OCI-LY1 (cell line): ENCODE data around the gene CDH4.

ENCODE experiments used
- H2AFZ ChIP-seq: fragments of 200-600 bp; sonication (generic), shearing (Covaris generic); 2 replicates; pipeline ENCODE4 v1.6.0; 2014; ENCODE audit warnings: antibody characterized with exemption, mild to moderate bottlenecking, low read length
- H3F3A ChIP-seq: fragments of 200-600 bp; sonication (generic), shearing (Covaris generic); 2 replicates; pipeline ENCODE4 v1.6.0; 2014; ENCODE audit warnings: mild to moderate bottlenecking, antibody characterized with exemption, low read length, moderate library complexity; ENCODE audit not compliant: insufficient read depth
- H3K27ac ChIP-seq: fragments of 200-600 bp; sonication (generic); 2 replicates; pipeline ENCODE4 v1.5.1; 2014; ENCODE audit warnings: low read length, mixed run types, mild to moderate bottlenecking, low read depth; ENCODE audit not compliant: poor library complexity, severe bottlenecking
- H3K27me3 ChIP-seq: fragments of 200-600 bp; sonication (generic); 2 replicates; pipeline ENCODE4 v1.6.0; 2014; ENCODE audit warnings: antibody characterized with exemption, mild to moderate bottlenecking, low read length, moderate library complexity; ENCODE audit not compliant: insufficient read depth
- H3K36me3 ChIP-seq: fragments of 200-600 bp; sonication (generic); 2 replicates; pipeline ENCODE4 v1.6.1; 2014; ENCODE audit warnings: mild to moderate bottlenecking, antibody characterized with exemption, low read length, moderate library complexity, mixed read lengths; ENCODE audit not compliant: insufficient read depth
- H3K4me1 ChIP-seq: fragments of 200-600 bp; sonication (generic); 2 replicates; pipeline ENCODE4 v1.5.1; 2014; ENCODE audit warnings: mild to moderate bottlenecking, low read length, moderate library complexity; ENCODE audit not compliant: insufficient read depth, severe bottlenecking
- H3K4me2 ChIP-seq: fragments of 200-600 bp; sonication (generic), shearing (Covaris generic); 2 replicates; pipeline ENCODE4 v1.6.1; 2014; ENCODE audit warnings: low read length
- H3K4me3 ChIP-seq: fragments of 200-600 bp; sonication (generic); 2 replicates; pipeline ENCODE4 v1.5.1; 2014; ENCODE audit warnings: low read length, low read depth, mild to moderate bottlenecking, mixed read lengths; ENCODE audit not compliant: poor library complexity, severe bottlenecking
- H3K79me2 ChIP-seq: fragments of 200-600 bp; shearing (Covaris generic); 2 replicates; pipeline ENCODE4 v1.6.1; 2016; ENCODE audit warnings: mixed run types, low read length, mixed read lengths; ENCODE audit not compliant: insufficient read depth
- H3K9ac ChIP-seq: fragments of 200-600 bp; sonication (generic), shearing (Covaris generic); 2 replicates; pipeline ENCODE4 v1.6.1; 2014; ENCODE audit warnings: mild to moderate bottlenecking, low read length, mixed read lengths
- H3K9me2 ChIP-seq: fragments of 200-600 bp; sonication (generic), shearing (Covaris generic); 2 replicates; pipeline ENCODE4 v1.6.1; 2014; ENCODE audit warnings: low read depth, mild to moderate bottlenecking, low read length, mixed read lengths
- H3K9me3 ChIP-seq: fragments of 200-600 bp; shearing (Covaris generic); 2 replicates; pipeline ENCODE4 v1.6.1; 2014; ENCODE audit warnings: low read length, mixed read lengths
- H4K20me1 ChIP-seq: fragments of 200-600 bp; sonication (generic), shearing (Covaris generic); 2 replicates; pipeline ENCODE4 v1.6.0; 2016; ENCODE audit warnings: mild to moderate bottlenecking, low read length; ENCODE audit not compliant: insufficient read depth
- EZH2 ChIP-seq: fragments of 200-600 bp; sonication (generic), shearing (Covaris generic); IDR thresholded peaks from 2 replicates; pipeline ENCODE4 v1.8.0; 2017; ENCODE audit warnings: borderline replicate concordance, mixed run types, mild to moderate bottlenecking, antibody characterized with exemption, low read length, moderate library complexity, mixed read lengths
- TF ChIP-seq, protein P1 (sequence below): fragments of 200-600 bp; sonication (generic), shearing (Covaris generic); IDR thresholded peaks from 2 replicates; pipeline ENCODE4 v1.5.1; 2017; ENCODE audit warnings: mild to moderate bottlenecking, antibody characterized with exemption, low read length, moderate library complexity, mixed read lengths

Gene CDH4

DNA sequence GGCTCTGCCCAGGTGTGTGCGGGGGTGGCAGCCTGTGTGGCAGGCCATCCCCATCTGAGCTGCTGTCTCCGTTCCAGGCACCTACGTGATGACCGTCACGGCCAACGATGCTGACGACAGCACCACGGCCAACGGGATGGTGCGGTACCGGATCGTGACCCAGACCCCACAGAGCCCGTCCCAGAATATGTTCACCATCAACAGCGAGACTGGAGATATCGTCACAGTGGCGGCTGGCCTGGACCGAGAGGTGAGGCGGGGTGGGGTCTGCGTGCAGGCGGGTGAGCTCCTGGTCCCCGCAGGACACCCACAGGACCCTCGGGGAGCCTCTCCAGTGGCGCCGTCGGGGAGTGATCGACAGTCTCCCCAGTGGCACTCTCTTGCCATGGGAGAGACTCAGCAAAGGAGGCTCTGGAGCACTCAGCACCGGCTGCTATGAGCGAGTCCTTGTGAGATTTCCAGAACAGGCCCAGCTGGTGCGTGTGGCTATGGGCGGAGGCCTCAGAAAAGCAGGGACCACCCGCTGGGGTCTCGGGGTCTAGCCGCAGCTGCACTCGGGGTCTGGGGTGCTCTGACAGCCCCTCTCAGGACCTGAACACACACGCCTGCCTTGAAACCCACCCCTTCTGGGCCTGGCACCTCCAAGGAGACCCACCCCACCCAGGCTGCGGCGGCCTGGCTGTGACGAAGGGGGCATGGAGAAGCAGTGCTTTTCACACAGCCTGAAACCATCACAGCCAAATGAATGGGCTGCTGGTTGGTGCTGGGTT is 621.8 kb downstream of the CDH4 start:
- H3K9me2 ChIP-seq = no peaks in the 10 kb centered on the region
- no peaks in the 10 kb centered on the region for H3K36me3 ChIP-seq
- H2AFZ ChIP-seq = no peak overlapping the region
- H3K27me3 ChIP-seq = peaks cover 4% of the 10 kb centered on the region; the same call in 1 of the 2 replicates
- H3K9me3 ChIP-seq = no peaks in the 10 kb centered on the region
- H3K4me3 ChIP-seq = no peak overlapping the region
- H3K79me2 ChIP-seq = no peaks in the 10 kb centered on the region
- H4K20me1 ChIP-seq = no peaks in the 10 kb centered on the region
- no peak for TF ChIP-seq EZH2
- TF ChIP-seq, protein P1, sequence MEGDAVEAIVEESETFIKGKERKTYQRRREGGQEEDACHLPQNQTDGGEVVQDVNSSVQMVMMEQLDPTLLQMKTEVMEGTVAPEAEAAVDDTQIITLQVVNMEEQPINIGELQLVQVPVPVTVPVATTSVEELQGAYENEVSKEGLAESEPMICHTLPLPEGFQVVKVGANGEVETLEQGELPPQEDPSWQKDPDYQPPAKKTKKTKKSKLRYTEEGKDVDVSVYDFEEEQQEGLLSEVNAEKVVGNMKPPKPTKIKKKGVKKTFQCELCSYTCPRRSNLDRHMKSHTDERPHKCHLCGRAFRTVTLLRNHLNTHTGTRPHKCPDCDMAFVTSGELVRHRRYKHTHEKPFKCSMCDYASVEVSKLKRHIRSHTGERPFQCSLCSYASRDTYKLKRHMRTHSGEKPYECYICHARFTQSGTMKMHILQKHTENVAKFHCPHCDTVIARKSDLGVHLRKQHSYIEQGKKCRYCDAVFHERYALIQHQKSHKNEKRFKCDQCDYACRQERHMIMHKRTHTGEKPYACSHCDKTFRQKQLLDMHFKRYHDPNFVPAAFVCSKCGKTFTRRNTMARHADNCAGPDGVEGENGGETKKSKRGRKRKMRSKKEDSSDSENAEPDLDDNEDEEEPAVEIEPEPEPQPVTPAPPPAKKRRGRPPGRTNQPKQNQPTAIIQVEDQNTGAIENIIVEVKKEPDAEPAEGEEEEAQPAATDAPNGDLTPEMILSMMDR = no peak
- no peaks in the 10 kb centered on the region for H3K4me1 ChIP-seq
- no peak overlapping the region for H3K4me2 ChIP-seq
- H3K27ac ChIP-seq = no peak overlapping the region
- H3F3A ChIP-seq = no peaks in the 10 kb centered on the region
- H3K9ac ChIP-seq = no peak overlapping the region

DNA sequence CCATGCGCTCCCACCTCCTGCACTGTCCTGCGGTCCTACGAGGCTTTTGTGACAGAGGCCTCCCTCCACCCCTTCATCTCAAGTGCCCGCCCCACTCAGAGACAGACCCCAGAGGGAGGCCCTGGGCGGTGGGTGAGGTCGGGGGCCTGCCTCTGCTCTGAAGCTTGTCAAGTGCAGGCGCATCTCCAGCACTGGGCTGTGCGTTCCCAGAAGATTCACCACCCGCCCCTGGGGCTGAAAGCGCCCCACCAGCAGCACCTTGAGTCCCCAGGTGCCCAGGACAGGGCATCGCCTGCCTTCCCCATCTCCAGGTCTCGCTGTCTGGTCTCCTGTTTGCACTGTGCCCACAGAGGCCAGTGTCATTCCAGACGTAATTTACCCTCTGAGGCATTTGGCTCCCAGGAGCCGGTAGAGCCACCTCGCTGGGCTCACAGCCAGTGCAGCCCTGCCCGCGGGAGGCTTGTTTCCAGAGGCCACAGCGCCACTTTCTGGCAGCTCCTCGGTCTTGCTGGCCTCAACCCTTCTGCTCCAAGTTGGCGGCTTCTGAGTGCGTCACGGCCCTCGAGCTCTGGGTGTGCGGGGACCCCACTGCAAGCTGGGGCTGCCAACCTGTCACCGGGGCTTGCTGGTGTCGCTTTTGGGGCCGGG is 622.5 kb downstream of the CDH4 start:
- Histone ChIP-seq H3F3A (no peaks in the 10 kb centered on the region), H3K27ac (no peak overlapping the region), H2AFZ (no peak overlapping the region), H3K4me3 (no peak overlapping the region), H3K4me2 (no peak overlapping the region), H3K27me3 (0 out of 2 replicates have a peak, but pooled peaks cover 4% of the 10 kb centered on the region), H3K9ac (no peak overlapping the region), H3K36me3 (no peaks in the 10 kb centered on the region), H3K4me1 (no peaks in the 10 kb centered on the region), H4K20me1 (no peaks in the 10 kb centered on the region), H3K9me3 (no peaks in the 10 kb centered on the region), H3K79me2 (no peaks in the 10 kb centered on the region), H3K9me2 (no peaks in the 10 kb centered on the region)
- no peak for TF ChIP-seq EZH2
- TF ChIP-seq, protein P1 = no peak

DNA sequence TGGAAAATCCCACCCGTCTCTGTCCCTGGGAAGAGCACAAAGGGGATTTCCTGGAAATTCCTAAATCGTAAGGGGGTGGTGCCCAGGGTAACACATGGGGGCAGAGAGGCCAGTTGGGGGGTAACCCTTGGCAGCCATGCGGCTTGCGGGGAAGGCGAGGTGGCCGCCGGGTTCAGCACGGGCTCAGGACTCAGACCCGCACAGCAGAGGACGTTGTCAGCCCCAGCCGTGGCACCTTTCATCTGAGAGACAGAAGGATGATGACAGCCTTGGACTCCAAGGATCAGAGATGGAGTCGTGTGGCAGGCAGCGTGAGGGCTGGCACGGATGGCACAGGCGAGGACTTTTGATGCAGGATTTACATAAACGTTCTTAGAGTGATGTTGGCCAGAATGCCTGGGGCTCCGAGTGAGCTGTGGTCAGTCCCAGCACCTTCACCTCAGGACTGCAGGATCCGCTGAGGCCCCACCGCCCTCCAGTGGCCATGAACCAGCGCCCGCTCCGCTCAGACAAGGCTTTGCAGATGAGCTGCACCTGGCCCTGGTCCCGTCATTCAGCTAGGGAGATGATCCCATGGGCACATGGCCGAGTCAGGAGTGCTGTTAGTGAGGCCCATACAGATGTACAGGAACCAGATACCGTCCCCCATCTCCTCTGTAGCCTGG is 623.3 kb downstream of the CDH4 start:
- Histone ChIP-seq H3K4me1 (no peaks in the 10 kb centered on the region), H3K79me2 (no peaks in the 10 kb centered on the region), H4K20me1 (no peaks in the 10 kb centered on the region), H3K36me3 (no peaks in the 10 kb centered on the region), H2AFZ (no peak overlapping the region), H3F3A (no peaks in the 10 kb centered on the region), H3K9ac (no peak overlapping the region), H3K4me3 (no peak overlapping the region), H3K27me3 (0 out of 2 replicates have a peak, but pooled peaks cover 4% of the 10 kb centered on the region), H3K4me2 (no peak overlapping the region), H3K9me2 (no peaks in the 10 kb centered on the region), H3K27ac (no peak overlapping the region), H3K9me3 (no peaks in the 10 kb centered on the region)
- TF ChIP-seq EZH2 = no peak
- TF ChIP-seq, protein P1 = no peak
